Lung (tissue), 12 donors: ENCODE measurements around the gene CDC73. TPM values are rescaled to one million over a fixed set of nuclear protein-coding genes. Genes with fewer than 3 reads are reported as not detected.
"Not testable (repeated sequence)": the region's sequence is repeated elsewhere in the genome, so short reads cannot be mapped to it uniquely, and the experiment has no call there.

Experiments
- ATAC-seq: fragments of 200-7000 bp; cut with Tn5 transposase; one replicate; pipeline ENCODE4 v1.9.1; 2020; ENCODE audit warnings: moderate number of reproducible peaks; ENCODE audit not compliant: insufficient read depth, low FRiP score
- DNase-seq, 3 donors: peaks; one replicate each; pipeline ENCODE4 v3.0.0-alpha.2; 2013 to 2017
- H3K27ac ChIP-seq, 2 donors: one replicate each; pipeline ENCODE4 v1.5.1; 2013; ENCODE audit warnings: mild to moderate bottlenecking in 2 of 2, moderate library complexity in 2 of 2, control low read depth in 1 of 2, inconsistent platforms in 1 of 2, low read depth in 1 of 2, low read length in 1 of 2
- H3K27me3 ChIP-seq, 3 donors: one replicate each; pipeline ENCODE4 v1.5.1; 2013; ENCODE audit warnings: low read length in 2 of 3; ENCODE audit not compliant: control insufficient read depth in 3 of 3, insufficient read depth in 3 of 3
- H3K36me3 ChIP-seq, 4 donors: one replicate each; pipeline ENCODE4 v1.5.1; 2013; ENCODE audit warnings: low read length in 4 of 4, mild to moderate bottlenecking in 1 of 4, moderate library complexity in 1 of 4; ENCODE audit not compliant: control insufficient read depth in 4 of 4, insufficient read depth in 4 of 4
- H3K4me1 ChIP-seq, 5 donors: one replicate each; pipeline ENCODE4 v1.5.1; 2013; ENCODE audit warnings: low read length in 5 of 5, mild to moderate bottlenecking in 2 of 5, moderate library complexity in 1 of 5; ENCODE audit not compliant: control insufficient read depth in 5 of 5, insufficient read depth in 5 of 5
- H3K4me3 ChIP-seq: one replicate; pipeline ENCODE4 v1.5.1; 2013; ENCODE audit warnings: mild to moderate bottlenecking, control low read depth, moderate library complexity
- H3K9ac ChIP-seq, 2 donors: one replicate each; pipeline ENCODE4 v1.5.1; 2013; ENCODE audit warnings: low read length in 2 of 2, control low read depth in 1 of 2; ENCODE audit not compliant: insufficient read depth in 1 of 2
- H3K9me3 ChIP-seq, 4 donors: one replicate each; pipeline ENCODE4 v1.5.1; 2013; ENCODE audit warnings: low read length in 3 of 4, mild to moderate bottlenecking in 1 of 4, moderate library complexity in 1 of 4; ENCODE audit not compliant: control insufficient read depth in 4 of 4, insufficient read depth in 3 of 4
- CTCF ChIP-seq: IDR thresholded peaks from 2 replicates; pipeline ENCODE4 v1.5.1; 2012; ENCODE audit warnings: mild to moderate bottlenecking; ENCODE audit errors: control extremely low read depth, extremely low read depth
- WGBS, 2 donors: extraction: QIAGEN DNeasy Blood & Tissue Kit; methylation state at CpG; one replicate each; pipeline ENCODE4 v1.1.7; 2013; 5-methylcytosine and 5-hydroxymethylcytosine counted together
- polyA plus RNA-seq, 2 donors: library from polyadenylated mRNA; stranded (reverse); fragments of 200-250 nt; gene quantifications; one replicate each; pipeline ENCODE4 v1.2.1, GENCODE V29; 2013
- total RNA-seq, 2 donors: library from RNA; depleted of rRNA in 1 of 2; stranded (reverse); fragments of >200 nt in 1 of 2; gene quantifications; one replicate each; pipeline ENCODE4 v1.2.1, GENCODE V29; 2014 to 2021
- donor health status: control.
- donor health status: control.
- donor health status: Bipolar disorder and iron deficiency.
- donor health status: healthy.
- donor health status: DM: yes; HTN: yes; CAD: no.

Gene CDC73
- total and polyA plus RNA-seq, 4 donors, result 7.8 to 64.2 (median 34.5) TPM

- Histone ChIP-seq H3K27me3 (no peaks in the 10 kb centered on the region), H3K36me3 (no peaks in the 10 kb centered on the region), H3K4me3 (no peak overlapping the region), H3K9me3 (no peaks in the 10 kb centered on the region), H3K27ac (no peak overlapping the region), H3K9ac (no peak overlapping the region), H3K4me1 (no peaks in the 10 kb centered on the region)
- no peak for TF ChIP-seq CTCF
- DNase-seq (no peak), ATAC-seq (no peak)
- WGBS, 2 donors, result 90 to 100% methylated on average over 1 of the region's 1 CpG
These were observed 161.2 kb downstream of the CDC73 start for GRCh38 chr1:193283016-193283415.

- Histone ChIP-seq H3K4me1 (no peaks in the 10 kb centered on the region), H3K9me3 (no peaks in the 10 kb centered on the region), H3K9ac (no peak overlapping the region), H3K4me3 (no peak overlapping the region), H3K27ac (no peak overlapping the region), H3K27me3 (no peaks in the 10 kb centered on the region), H3K36me3 (no peaks in the 10 kb centered on the region)
- DNase-seq (no peak), ATAC-seq (no peak)
- TF ChIP-seq CTCF, result no peak
These were observed 162.4 kb downstream of the CDC73 start for GRCh38 chr1:193284219-193284618.

DNA sequence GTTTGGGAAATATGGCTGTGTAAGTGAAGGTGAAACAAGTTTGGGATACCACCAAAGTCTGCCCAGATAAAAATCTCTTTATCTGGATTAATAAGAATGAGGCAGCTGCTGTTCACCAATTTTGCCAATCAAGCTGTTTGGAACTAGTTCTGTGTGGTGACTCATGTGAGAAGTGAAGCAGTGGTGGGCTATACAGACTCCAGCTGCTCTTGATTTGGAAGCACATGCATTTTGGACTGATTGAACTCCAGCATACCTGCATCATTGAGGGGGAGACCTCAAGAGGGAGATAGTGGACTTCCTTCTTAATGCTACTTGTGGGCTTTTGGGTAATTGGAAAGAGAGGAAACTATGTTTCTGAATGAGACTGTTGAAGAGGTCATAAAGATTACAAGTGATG is 163.8 kb downstream of the CDC73 start:
- Histone ChIP-seq H3K27me3 (no peaks in the 10 kb centered on the region), H3K9me3 (no peaks in the 10 kb centered on the region), H3K4me1 (no peaks in the 10 kb centered on the region), H3K4me3 (no peak overlapping the region), H3K27ac (no peak overlapping the region), H3K9ac (no peak overlapping the region), H3K36me3 (no peaks in the 10 kb centered on the region)
- no peak for ATAC-seq
- no peak for DNase-seq
- TF ChIP-seq CTCF, result no peak

DNA sequence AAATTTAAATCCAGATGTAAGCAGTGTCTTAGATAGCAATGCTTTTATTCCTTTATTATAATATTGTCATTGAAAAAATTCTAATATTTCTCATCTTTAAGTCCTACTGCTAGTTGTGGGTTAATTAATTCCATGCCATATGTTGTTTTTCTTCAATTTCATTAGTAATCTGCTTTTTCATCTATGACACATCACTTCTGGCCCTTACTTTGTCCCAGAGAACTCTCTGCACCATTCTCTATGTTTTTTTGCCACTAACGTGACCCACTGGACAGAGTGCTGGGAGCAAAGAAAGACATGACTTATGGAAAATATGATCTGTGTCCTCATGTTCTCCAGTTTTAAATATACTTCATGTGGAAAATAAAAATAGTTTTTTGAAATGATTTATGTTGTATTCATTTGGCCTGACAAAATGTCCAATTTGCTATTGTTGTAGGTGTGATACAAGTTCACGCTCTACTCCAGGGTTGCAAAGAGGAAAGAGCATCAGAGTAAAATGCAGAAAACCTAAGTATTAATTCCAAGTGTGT is 166.8 kb downstream of the CDC73 start:
- ATAC-seq, DNase-seq, H3K4me1 ChIP-seq, H3K27ac ChIP-seq, H3K9ac ChIP-seq, H3K9me3 ChIP-seq, H3K36me3 ChIP-seq, H3K4me3 ChIP-seq, H3K27me3 ChIP-seq: not testable (repeated sequence)
- WGBS, 2 donors, result 86 to 94% methylated on average over 2 of the region's 2 CpGs
